ENCODE measurements around the gene NAP1L4.

The NAP1L4 gene

GRCh38 chr11:3036419-3036818, 44.3 kb upstream of the NAP1L4 start:
- H2AFZ ChIP-seq (ENCODE audit: low read depth): no peak overlapping the region
- H3K27me3 ChIP-seq (ENCODE audit: insufficient read depth, low read depth): no peaks in the 10 kb centered on the region
- no peak overlapping the region for H3K4me3 ChIP-seq (IDR thresholded peaks at IDR 0.05; ENCODE audit: insufficient read depth, low read depth, low read length)
- TF ChIP-seq CTCF (conservative IDR thresholded peaks at IDR 0.05; ENCODE audit: low read depth, low read length): no peak
- no peak overlapping the region for H3K27ac ChIP-seq
- H3K79me2 ChIP-seq (ENCODE audit: insufficient read depth, low read depth): no peaks in the 10 kb centered on the region; the same call in 1 of the 2 replicates
- H3K4me1 ChIP-seq (ENCODE audit: low read depth, poor library complexity, severe bottlenecking): no peaks in the 10 kb centered on the region
- H4K20me1 ChIP-seq (ENCODE audit: insufficient read depth): no peaks in the 10 kb centered on the region
- H3K4me2 ChIP-seq: no peak overlapping the region
- no peak overlapping the region for H3K9ac ChIP-seq
- H3K36me3 ChIP-seq (ENCODE audit: insufficient read depth): no peaks in the 10 kb centered on the region

- no peaks in the 10 kb centered on the region; the same call in 1 of the 2 replicates for H3K79me2 ChIP-seq (ENCODE audit: insufficient read depth, low read depth)
- H3K4me3 ChIP-seq (IDR thresholded peaks at IDR 0.05; ENCODE audit: insufficient read depth, low read depth, low read length): no peak overlapping the region
- no peak overlapping the region for H3K9ac ChIP-seq
- no peaks in the 10 kb centered on the region for H3K27me3 ChIP-seq (ENCODE audit: insufficient read depth, low read depth)
- H2AFZ ChIP-seq (ENCODE audit: low read depth): no peak overlapping the region
- H3K27ac ChIP-seq: no peak overlapping the region
- H3K36me3 ChIP-seq (ENCODE audit: insufficient read depth): no peaks in the 10 kb centered on the region
- H3K4me1 ChIP-seq (ENCODE audit: low read depth, poor library complexity, severe bottlenecking): no peaks in the 10 kb centered on the region
- no peaks in the 10 kb centered on the region for H4K20me1 ChIP-seq (ENCODE audit: insufficient read depth)
- no peak overlapping the region for H3K4me2 ChIP-seq
- TF ChIP-seq CTCF (conservative IDR thresholded peaks at IDR 0.05; ENCODE audit: low read depth, low read length): no peak
Measured at GRCh38 chr11:3035333-3035732, 43.2 kb upstream of the NAP1L4 start.

GRCh38 chr11:3030289-3031070, 38.4 kb upstream of the NAP1L4 start:
- Histone ChIP-seq H2AFZ (ENCODE audit: low read depth) (no peak overlapping the region), H3K27me3 (ENCODE audit: insufficient read depth, low read depth) (no peaks in the 10 kb centered on the region), H3K9ac (no peak overlapping the region), H3K79me2 (ENCODE audit: insufficient read depth, low read depth) (no peaks in the 10 kb centered on the region; the same call in 1 of the 2 replicates), H3K36me3 (ENCODE audit: insufficient read depth) (no peaks in the 10 kb centered on the region), H3K4me3 (IDR thresholded peaks at IDR 0.05; ENCODE audit: insufficient read depth, low read depth, low read length) (no peak overlapping the region), H3K4me2 (no peak overlapping the region), H3K27ac (no peak overlapping the region), H4K20me1 (ENCODE audit: insufficient read depth) (no peaks in the 10 kb centered on the region), H3K4me1 (ENCODE audit: low read depth, poor library complexity, severe bottlenecking) (no peaks in the 10 kb centered on the region)
- TF ChIP-seq CTCF (conservative IDR thresholded peaks at IDR 0.05; ENCODE audit: low read depth, low read length): no peak

- Histone ChIP-seq H3K4me2 (no peak overlapping the region), H3K4me3 (IDR thresholded peaks at IDR 0.05; ENCODE audit: insufficient read depth, low read depth, low read length) (no peak overlapping the region), H3K79me2 (ENCODE audit: insufficient read depth, low read depth) (no peaks in the 10 kb centered on the region; the same call in 1 of the 2 replicates), H3K36me3 (ENCODE audit: insufficient read depth) (no peaks in the 10 kb centered on the region), H3K27ac (no peak overlapping the region), H3K27me3 (ENCODE audit: insufficient read depth, low read depth) (no peaks in the 10 kb centered on the region), H2AFZ (ENCODE audit: low read depth) (no peak overlapping the region), H3K9ac (no peak overlapping the region), H4K20me1 (ENCODE audit: insufficient read depth) (no peaks in the 10 kb centered on the region), H3K4me1 (ENCODE audit: low read depth, poor library complexity, severe bottlenecking) (no peaks in the 10 kb centered on the region)
- TF ChIP-seq CTCF (conservative IDR thresholded peaks at IDR 0.05; ENCODE audit: low read depth, low read length): no peak
Measured at GRCh38 chr11:3028813-3029212, 36.7 kb upstream of the NAP1L4 start.

Data from KMS-11 (cell line).